GM21737 (cell line): ENCODE measurements around the gene TIMM23.
"Not testable (repeated sequence)": the region's sequence is repeated elsewhere in the genome, so short reads cannot be mapped to it uniquely, and the experiment has no call there.

Experiments
- ATAC-seq: cut with Tn5 transposase; IDR thresholded peaks from one replicate; pipeline ENCODE4 v1.9.1; 2021; ENCODE audit warnings: mild to moderate bottlenecking, moderate library complexity; ENCODE audit not compliant: unreplicated experiment

TIMM23 gene

GRCh38 chr10:45972106-45972812 is at the start of gene TIMM23:
Gene TIMM23, plus strand, starts transcription at chr10:45972489. Its CDS starts 136 bp downstream, at chr10:45972625.
- peak; percentile 69 for ATAC-seq

GRCh38 chr10:45926790-45927189 is 45.5 kb upstream of the TIMM23 start:
- not testable (repeated sequence) for ATAC-seq

GRCh38 chr10:45931305-45931704 is 41.0 kb upstream of the TIMM23 start:
- ATAC-seq, result not testable (repeated sequence)

- not testable (repeated sequence) for ATAC-seq
Observed at GRCh38 chr10:45934788-45935187, 37.5 kb upstream of the TIMM23 start.

GRCh38 chr10:45939176-45939697 is 33.1 kb upstream of the TIMM23 start:
- not testable (repeated sequence) for ATAC-seq

GRCh38 chr10:45941196-45941595 is 31.1 kb upstream of the TIMM23 start:
- ATAC-seq, result not testable (repeated sequence)

GRCh38 chr10:45945476-45945875 is 26.8 kb upstream of the TIMM23 start:
- not testable (repeated sequence) for ATAC-seq

- not testable (repeated sequence) for ATAC-seq
Observed at GRCh38 chr10:45947363-45947762, 24.9 kb upstream of the TIMM23 start.

- not testable (repeated sequence) for ATAC-seq
Observed at GRCh38 chr10:45948801-45949200, 23.5 kb upstream of the TIMM23 start.

GRCh38 chr10:45954367-45954766 is 17.9 kb upstream of the TIMM23 start:
- not testable (repeated sequence) for ATAC-seq

GRCh38 chr10:45956634-45957033 is 15.7 kb upstream of the TIMM23 start:
- not testable (repeated sequence) for ATAC-seq

- ATAC-seq, result not testable (repeated sequence)
Observed at GRCh38 chr10:45957928-45958327, 14.4 kb upstream of the TIMM23 start.

- not testable (repeated sequence) for ATAC-seq
Observed at GRCh38 chr10:45962686-45963452, 9.4 kb upstream of the TIMM23 start.

GRCh38 chr10:45971019-45971418 is 1.3 kb upstream of the TIMM23 start:
- not testable (repeated sequence) for ATAC-seq

GRCh38 chr10:45971742-45972105 is 565 bp upstream of the TIMM23 start:
- ATAC-seq, result peak; percentile 33

- ATAC-seq, result peak; percentile 20
Observed at GRCh38 chr10:45972813-45973169, 502 bp downstream of the TIMM23 start.

- ATAC-seq, result not testable (repeated sequence)
Observed at GRCh38 chr10:45974041-45974440, 1.8 kb downstream of the TIMM23 start.

- peak; percentile 68 for ATAC-seq
Observed at GRCh38 chr10:45978554-45978953, 6.3 kb downstream of the TIMM23 start.

GRCh38 chr10:45981367-45981766 is 9.1 kb downstream of the TIMM23 start:
- not testable (repeated sequence) for ATAC-seq

- not testable (repeated sequence) for ATAC-seq
Observed at GRCh38 chr10:45983538-45984186, 11.4 kb downstream of the TIMM23 start.

GRCh38 chr10:45984473-45984872 is 12.2 kb downstream of the TIMM23 start:
- not testable (repeated sequence) for ATAC-seq
